ENCODE results near the gene ANOS1. TPM values are rescaled to one million over a fixed set of nuclear protein-coding genes. Genes with fewer than 3 reads are reported as not detected.

The ANOS1 gene
- total and polyA plus RNA-seq, 2 of the 13 experiments (the other 11 are each of a cell fraction or from before 2014, with no cell fraction given): not detected

GRCh38 chrX:8520791-8521190, 211.1 kb downstream of the ANOS1 start:
- 0% methylated on average over 2 of the region's 2 CpGs for WGBS (ENCODE audit: low lambda C conversion rate)
- Histone ChIP-seq H3K36me3 (replicated peaks in 1 of 2; ENCODE audit: control insufficient read depth in 1 of 2, insufficient read depth in 2 of 2, low read length in 2 of 2) (no peaks in the 10 kb centered on the region), H3K4me3 (replicated peaks in 1 of 3; ENCODE audit: insufficient read depth in 1 of 3, low read depth in 2 of 3, low read length in 3 of 3) (no peak overlapping the region), H2AFZ (ENCODE audit: low read length) (no peak overlapping the region), H4K20me1 (ENCODE audit: insufficient read depth, low read length) (no peaks in the 10 kb centered on the region), H3K27ac (ENCODE audit: extremely low read length, insufficient read depth, low read length) (no peak overlapping the region), H3K4me1 (ENCODE audit: insufficient read depth, low read length) (no peaks in the 10 kb centered on the region), H3K79me2 (ENCODE audit: insufficient read depth, low read length) (no peaks in the 10 kb centered on the region), H3K27me3 (ENCODE audit: control insufficient read depth in 1 of 2, insufficient read depth in 2 of 2, low read length in 2 of 2) (no peaks in the 10 kb centered on the region), H3K9me3 (ENCODE audit: low read length) (no peaks in the 10 kb centered on the region), H3K4me2 (ENCODE audit: low read depth, low read length) (no peak overlapping the region), H3K9ac (ENCODE audit: insufficient read depth, low read depth, low read length) (no peak overlapping the region)
- ATAC-seq: no peak
- intact Hi-C loops (cut with micrococcal nuclease; ENCODE audit: unreplicated experiment) (no loop called here), in situ Hi-C loops (cut with HindIII; ENCODE audit: extremely low pct_ligation_motif_present, low pct_unique_long_range_greater_than_20kb) (no loop called here)
- no TSS peak for BruUV-seq (replicated peaks)
- ChIA-PET CTCF (ENCODE audit: low intra/inter-chr PET ratio, low total read pairs) (no interaction called here), POLR2A (no interaction called here)
- DNase-seq (ENCODE audit: low spot score): no peak
- no peak for FAIRE-seq
- TF ChIP-seq TFDP2 (CRISPR knock-in tag; IDR thresholded peaks at IDR 0.05) (no peak), PLSCR1 (CRISPR knock-in tag; IDR thresholded peaks at IDR 0.05; ENCODE audit: borderline replicate concordance) (no peak), CERS6 (CRISPR knock-in tag; IDR thresholded peaks at IDR 0.05) (no peak), ZNF441 (CRISPR knock-in tag; IDR thresholded peaks at IDR 0.05; ENCODE audit: borderline replicate concordance) (no peak), NR0B2 (CRISPR knock-in tag; IDR thresholded peaks at IDR 0.05) (no peak), ZNF24 (IDR thresholded peaks at IDR 0.05) (no peak), PRMT3 (CRISPR knock-in tag; IDR thresholded peaks at IDR 0.05; ENCODE audit: borderline replicate concordance, low read depth) (no peak), TERF1 (CRISPR knock-in tag; IDR thresholded peaks at IDR 0.05) (no peak), ADNP (CRISPR knock-in tag; IDR thresholded peaks at IDR 0.05) (no peak), ZNF558 (CRISPR knock-in tag; IDR thresholded peaks at IDR 0.05; ENCODE audit: borderline replicate concordance) (no peak), ZNF788 (CRISPR knock-in tag; IDR thresholded peaks at IDR 0.05; ENCODE audit: borderline replicate concordance) (no peak), BCLAF1 (IDR thresholded peaks at IDR 0.05) (no peak), POGK (CRISPR knock-in tag; conservative IDR thresholded peaks at IDR 0.05) (no peak), ZFP1 (CRISPR knock-in tag; IDR thresholded peaks at IDR 0.05) (no peak), ZNF235 (CRISPR knock-in tag; IDR thresholded peaks at IDR 0.05; ENCODE audit: borderline replicate concordance) (no peak), ZNF737 (CRISPR knock-in tag; IDR thresholded peaks at IDR 0.05; ENCODE audit: borderline replicate concordance) (no peak)

All from HepG2 (cell line).